Measurements from ENCODE around the gene PCBP3.

PCBP3 gene

DNA sequence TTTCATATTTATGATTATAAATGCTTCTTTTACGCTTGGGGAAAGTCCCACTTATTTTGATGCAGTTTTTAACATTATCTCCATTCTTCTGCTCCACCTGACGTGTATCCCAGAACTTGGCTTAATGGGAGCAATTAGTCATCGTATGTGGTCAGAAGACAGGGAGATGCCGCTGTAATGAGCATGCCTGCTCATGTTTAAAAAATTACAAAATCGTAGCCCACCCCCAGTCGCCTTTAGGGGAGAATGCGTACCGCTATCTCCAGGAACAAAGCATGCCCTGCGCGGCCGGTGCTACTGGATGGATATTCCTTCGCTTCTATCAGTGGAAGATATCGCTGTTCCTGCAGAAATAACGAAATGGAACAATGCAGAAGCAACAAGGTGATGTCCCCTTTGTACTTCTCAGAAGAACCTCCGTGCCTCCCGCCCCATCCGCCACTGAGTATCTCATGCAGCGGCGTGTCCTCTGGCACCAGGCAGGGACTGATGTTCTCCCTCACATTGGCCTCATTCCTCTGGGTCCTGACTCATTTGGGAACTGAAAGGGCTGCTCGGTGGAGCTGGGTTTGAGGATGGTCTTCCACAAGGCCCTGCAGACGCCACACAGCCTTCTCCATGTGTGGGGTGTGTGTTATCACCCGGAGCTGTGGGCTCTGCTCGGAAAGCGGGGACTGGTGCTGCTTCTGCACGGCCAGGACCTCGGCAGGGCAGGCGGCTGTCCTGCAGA is 221.7 kb downstream of the PCBP3 start:
- no peaks in the 10 kb centered on the region for H3K9me3 Mint-ChIP-seq
- peaks cover 4% of the 10 kb centered on the region for H3K4me1 Mint-ChIP-seq (ENCODE audit: low read depth)
- peak; percentile 18 for DNase-seq
- H3K4me3 Mint-ChIP-seq, result no peak overlapping the region
- H3K27me3 Mint-ChIP-seq, result peaks cover 2% of the 10 kb centered on the region
- H3K27ac Mint-ChIP-seq, result no peak overlapping the region
- H3K36me3 Mint-ChIP-seq (ENCODE audit: low read depth), result no peaks in the 10 kb centered on the region

DNA sequence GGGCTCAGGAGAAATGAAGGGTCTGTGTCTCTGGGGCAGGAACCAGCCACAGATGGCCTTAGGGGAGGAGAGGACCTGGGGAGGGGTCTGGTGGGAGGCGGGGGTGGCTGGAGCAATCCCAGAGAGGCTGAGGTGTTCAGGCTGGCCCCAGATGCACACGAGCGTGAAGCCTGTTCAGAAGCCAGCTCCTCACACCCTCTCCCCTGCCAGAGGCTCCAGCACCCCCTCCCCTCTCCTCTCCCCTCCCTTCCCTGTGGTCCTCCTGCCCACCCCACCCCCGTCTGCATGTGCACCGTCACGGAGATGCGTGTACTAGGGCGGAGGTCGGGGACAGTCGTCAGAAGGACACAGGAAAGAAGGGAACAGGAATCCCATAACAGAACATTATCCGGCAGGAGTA is 223.0 kb downstream of the PCBP3 start:
- peaks cover 4% of the 10 kb centered on the region for H3K4me1 Mint-ChIP-seq (ENCODE audit: low read depth)
- H3K36me3 Mint-ChIP-seq (ENCODE audit: low read depth), result no peaks in the 10 kb centered on the region
- H3K27me3 Mint-ChIP-seq, result peaks cover 2% of the 10 kb centered on the region
- H3K4me3 Mint-ChIP-seq, result no peak overlapping the region
- peak; percentile 16 for DNase-seq
- H3K27ac Mint-ChIP-seq, result no peak overlapping the region
- H3K9me3 Mint-ChIP-seq, result no peaks in the 10 kb centered on the region

DNA sequence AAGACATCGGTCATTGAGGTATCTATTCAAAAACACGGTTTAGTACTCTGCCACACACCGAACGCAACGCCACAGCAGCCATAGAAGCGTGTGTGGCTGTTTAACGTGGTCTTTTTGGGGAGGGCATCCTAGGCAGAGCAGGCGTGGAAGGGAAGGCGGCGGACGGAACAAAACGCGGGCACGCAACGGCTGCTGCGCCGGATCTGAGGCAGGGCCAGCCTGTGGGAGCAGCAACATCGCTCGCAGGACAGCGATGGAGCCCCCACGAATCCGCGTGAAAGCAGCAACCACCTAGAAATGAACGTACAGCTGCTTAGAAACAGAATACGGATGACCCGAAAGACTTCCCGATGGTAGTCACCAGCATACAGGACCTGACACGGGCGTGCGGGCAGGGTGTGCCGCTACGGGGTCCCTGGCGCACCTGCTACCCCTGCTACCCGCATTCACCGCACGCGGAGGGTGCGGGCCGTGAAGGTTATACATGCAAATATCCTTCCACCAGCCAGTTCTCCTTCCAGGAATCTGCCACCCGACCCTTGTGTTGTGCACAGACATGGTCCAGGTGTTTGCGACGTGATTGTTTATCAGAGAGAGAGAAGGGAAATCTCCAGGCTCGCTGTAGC is 223.6 kb downstream of the PCBP3 start:
- no peaks in the 10 kb centered on the region for H3K36me3 Mint-ChIP-seq (ENCODE audit: low read depth)
- peak; percentile 19 for DNase-seq
- H3K9me3 Mint-ChIP-seq, result no peaks in the 10 kb centered on the region
- H3K4me1 Mint-ChIP-seq (ENCODE audit: low read depth), result peaks cover 4% of the 10 kb centered on the region
- no peak overlapping the region for H3K27ac Mint-ChIP-seq
- H3K4me3 Mint-ChIP-seq, result no peak overlapping the region
- H3K27me3 Mint-ChIP-seq, result peaks cover 3% of the 10 kb centered on the region

DNA sequence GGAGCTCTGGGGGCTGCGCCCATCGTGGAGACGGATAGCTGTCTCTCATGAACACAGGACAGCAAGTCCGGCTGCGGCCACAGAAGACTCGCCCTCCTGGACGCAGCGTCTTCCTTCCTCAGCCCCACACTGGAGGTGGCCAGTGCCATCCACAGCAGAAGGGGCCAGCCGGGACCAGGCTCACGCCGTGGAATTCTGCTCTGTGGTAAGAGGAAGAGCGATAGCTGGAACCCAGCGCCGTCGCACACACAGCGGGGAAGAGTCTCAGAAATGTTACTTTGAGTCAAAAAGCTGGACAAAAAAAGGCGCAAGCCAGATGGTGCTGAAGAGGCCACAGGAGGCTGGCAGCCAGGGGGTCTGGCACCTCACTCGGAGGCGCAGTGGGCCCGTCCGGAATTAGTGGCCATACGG is 224.2 kb downstream of the PCBP3 start:
- DNase-seq, result peak; percentile 28
- Mint-ChIP-seq H3K27me3 (peaks cover 8% of the 10 kb centered on the region), H3K36me3 (ENCODE audit: low read depth) (no peaks in the 10 kb centered on the region), H3K27ac (no peak overlapping the region), H3K4me1 (ENCODE audit: low read depth) (peaks cover 4% of the 10 kb centered on the region), H3K4me3 (no peak overlapping the region), H3K9me3 (no peaks in the 10 kb centered on the region)

DNA sequence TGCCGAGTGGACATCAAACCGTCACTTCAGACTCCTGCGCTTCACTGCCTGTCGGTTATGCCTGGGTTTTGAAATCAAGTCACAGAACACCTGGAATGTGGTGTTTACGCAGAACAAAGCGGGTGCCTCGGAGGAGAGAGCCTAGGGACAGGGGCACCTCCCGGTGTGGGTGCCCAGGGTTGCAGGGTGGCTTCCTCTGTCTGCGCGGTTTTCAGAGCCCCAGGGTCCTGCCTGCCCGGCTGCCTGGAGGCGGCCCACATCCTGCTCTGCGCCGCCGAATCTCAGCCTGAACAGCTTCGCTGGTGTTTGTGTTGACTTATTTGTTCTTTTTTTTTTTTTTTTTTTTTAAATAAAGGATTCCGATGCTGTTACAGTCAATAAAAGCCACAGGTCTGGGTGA is 224.6 kb downstream of the PCBP3 start:
- Mint-ChIP-seq H3K27ac (no peak overlapping the region), H3K36me3 (ENCODE audit: low read depth) (no peaks in the 10 kb centered on the region), H3K4me1 (ENCODE audit: low read depth) (peaks cover 4% of the 10 kb centered on the region), H3K27me3 (peaks cover 9% of the 10 kb centered on the region), H3K9me3 (no peaks in the 10 kb centered on the region), H3K4me3 (no peak overlapping the region)
- DNase-seq, result no peak

DNA sequence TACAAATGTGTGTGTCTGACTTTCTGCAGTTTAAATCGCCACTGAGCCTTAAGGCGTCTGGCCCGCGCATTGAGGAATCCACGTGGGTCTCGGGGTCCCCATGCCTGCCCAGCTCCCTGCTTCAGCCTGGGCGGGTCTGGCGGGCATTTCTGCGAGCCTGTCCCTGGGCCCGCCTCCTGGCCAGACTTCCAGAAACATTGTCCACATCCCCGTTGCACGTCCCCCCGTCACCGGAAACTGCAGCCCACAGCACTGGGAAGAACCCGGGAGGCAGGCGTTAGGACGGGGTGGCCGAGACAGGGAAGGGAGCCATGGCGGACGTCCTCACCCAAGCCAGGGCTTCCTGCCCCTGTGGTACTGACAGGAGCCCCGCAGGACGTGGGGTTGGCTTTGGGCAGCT is 225.0 kb downstream of the PCBP3 start:
- Mint-ChIP-seq H3K4me1 (ENCODE audit: low read depth) (peaks cover 4% of the 10 kb centered on the region), H3K4me3 (no peak overlapping the region)
- peak; percentile 20 for DNase-seq

DNA sequence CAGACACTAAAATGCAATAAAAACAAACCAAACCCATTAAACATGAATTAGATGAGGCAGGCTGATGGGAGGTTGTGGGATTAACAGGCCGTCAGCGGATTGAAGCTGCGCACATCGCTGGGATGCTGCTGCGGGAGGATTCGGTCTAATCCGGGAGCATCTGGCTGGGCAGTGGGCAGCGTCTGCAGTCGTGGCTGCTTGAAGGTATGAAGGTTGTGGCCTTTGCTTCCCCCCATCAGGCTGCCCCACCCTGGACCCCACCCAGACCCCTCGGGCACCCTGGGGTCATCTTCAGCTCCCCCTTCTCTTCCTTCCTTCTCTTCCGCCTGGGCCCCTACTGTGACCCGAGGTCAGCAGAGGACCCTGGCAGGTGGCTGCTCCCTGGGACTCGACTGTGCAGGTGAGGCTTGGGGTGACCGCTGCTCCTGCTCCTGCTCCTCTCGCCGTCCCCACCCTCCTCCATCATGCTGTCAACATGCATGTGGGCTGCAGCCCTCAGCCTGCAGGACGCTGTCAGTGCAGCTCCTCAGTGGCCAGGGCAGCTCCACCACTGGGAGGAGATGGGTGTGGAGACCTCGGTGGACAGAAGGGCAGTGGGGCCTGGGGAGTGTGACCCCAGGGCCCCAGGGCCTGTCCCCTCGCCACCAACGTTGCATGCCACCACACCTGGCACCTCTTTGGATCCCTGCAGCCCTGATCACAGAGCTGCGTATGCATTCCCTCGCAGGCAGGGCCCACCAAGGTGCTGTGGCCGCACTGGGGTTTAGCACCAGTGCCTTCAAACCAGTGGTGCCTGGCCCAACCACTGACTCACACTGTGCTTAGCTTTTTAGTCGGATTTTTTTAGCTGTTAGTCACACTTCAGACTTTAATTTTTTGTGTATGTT is 225.8 kb downstream of the PCBP3 start:
- Mint-ChIP-seq H3K9me3 (no peaks in the 10 kb centered on the region), H3K36me3 (ENCODE audit: low read depth) (no peaks in the 10 kb centered on the region), H3K27ac (no peak overlapping the region), H3K27me3 (peaks cover 9% of the 10 kb centered on the region), H3K4me3 (no peak overlapping the region), H3K4me1 (ENCODE audit: low read depth) (peaks cover 4% of the 10 kb centered on the region)
- no peak for DNase-seq

More for the DNA sequence above, 225.0 kb downstream of the PCBP3 start:
- Mint-ChIP-seq H3K36me3 (ENCODE audit: low read depth) (no peaks in the 10 kb centered on the region), H3K9me3 (no peaks in the 10 kb centered on the region), H3K27me3 (peaks cover 9% of the 10 kb centered on the region), H3K27ac (no peak overlapping the region)

DNA sequence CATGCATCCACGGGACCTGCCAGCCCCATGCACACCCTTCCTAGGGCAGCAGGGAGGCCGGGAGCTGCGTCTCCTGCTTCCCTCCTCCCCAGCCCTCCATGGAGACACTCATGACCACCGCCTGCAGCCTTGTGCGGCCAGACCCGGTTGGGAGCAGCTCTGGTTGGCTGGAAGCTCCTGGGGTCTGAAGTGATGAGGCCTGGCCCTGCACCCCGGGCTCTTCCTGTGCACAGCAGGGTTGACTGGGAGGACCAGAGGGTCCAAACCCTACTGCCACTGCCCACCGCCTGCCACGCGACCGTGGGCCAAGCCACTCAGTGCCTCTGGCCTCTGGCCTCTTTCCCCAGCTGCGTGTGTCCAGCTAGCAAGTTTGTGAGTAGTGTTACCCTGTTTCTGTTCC is 226.9 kb downstream of the PCBP3 start:
- H3K36me3 Mint-ChIP-seq (ENCODE audit: low read depth), result no peaks in the 10 kb centered on the region
- peaks cover 9% of the 10 kb centered on the region for H3K27me3 Mint-ChIP-seq
- peak; percentile 14 for DNase-seq
- no peak overlapping the region for H3K27ac Mint-ChIP-seq
- H3K4me3 Mint-ChIP-seq, result no peak overlapping the region
- H3K4me1 Mint-ChIP-seq (ENCODE audit: low read depth), result peaks cover 10% of the 10 kb centered on the region
- H3K9me3 Mint-ChIP-seq, result no peaks in the 10 kb centered on the region

DNA sequence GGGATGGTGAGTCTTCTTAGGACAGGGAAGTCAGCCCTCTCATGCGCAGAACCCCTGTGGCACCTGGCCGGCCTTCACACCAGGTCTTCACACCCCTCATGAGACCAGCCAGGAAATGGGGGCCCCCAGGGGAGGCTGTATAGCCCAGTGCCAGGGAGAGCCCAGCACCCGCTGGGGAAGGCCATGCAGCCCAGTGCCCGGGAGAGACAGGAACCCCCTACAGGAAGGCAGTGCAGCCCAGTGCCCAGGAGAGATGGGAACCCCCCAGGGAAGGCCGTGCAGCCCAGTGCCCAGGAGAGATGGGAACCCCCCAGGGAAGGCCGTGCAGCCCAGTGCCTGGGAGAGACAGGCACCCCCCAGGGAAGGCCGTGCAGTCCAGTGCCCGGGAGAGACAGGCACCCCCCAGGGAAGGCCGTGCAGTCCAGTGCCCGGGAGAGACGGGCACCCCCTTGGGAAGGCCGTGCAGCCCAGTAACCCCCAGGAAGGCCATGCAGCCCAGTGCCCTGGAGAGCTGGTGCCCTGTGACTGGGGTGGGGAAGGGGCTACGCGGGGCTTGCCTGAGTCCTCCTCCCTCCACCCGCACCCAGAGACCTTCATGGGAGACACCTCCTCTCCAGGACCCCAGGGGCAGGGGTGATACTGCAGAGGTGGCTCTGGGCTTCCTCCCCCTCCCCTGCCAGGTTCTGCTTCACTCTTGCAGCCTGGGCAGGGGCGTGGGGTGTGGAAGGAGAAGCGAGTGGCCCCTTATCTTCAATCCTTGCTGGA is 227.5 kb downstream of the PCBP3 start:
- H3K27ac Mint-ChIP-seq, result no peak overlapping the region
- no peak overlapping the region for H3K4me3 Mint-ChIP-seq

DNA sequence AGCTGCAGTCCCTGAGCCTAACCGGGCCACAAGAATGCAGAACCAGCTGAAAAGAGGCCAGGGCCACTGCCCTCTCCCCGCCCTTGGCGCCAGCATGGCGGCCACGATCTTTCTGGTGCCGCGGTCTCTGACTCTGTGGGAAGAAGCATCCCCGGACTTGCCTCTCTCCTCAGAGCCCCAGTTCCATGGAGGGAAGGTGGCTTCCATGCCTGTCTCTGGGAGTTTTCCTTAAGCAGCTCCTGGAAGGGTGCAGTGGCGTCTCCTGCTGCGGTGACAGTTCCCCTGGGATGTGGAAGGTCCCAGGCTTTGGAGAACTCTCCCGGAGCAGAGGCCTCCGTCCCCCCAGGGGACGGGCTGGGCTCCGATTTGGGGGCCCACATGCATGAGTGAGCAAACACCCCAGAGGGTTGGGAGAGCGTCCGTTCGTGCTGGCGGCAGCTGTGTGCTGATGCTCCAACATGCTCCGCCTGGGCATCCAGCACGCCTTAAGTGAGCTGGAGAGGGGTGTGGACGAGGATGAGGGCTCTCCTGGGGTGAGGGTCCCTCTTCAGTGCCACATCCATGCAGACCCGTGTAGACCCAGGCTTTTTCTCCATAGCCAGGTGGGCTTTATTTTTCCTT is 228.2 kb downstream of the PCBP3 start:
- Mint-ChIP-seq H3K4me1 (ENCODE audit: low read depth) (peaks cover 15% of the 10 kb centered on the region), H3K27ac (no peak overlapping the region), H3K27me3 (peaks cover 9% of the 10 kb centered on the region), H3K36me3 (ENCODE audit: low read depth) (no peaks in the 10 kb centered on the region), H3K4me3 (no peak overlapping the region), H3K9me3 (no peaks in the 10 kb centered on the region)
- DNase-seq, result peak; percentile 11

More for the DNA sequence above, 227.5 kb downstream of the PCBP3 start:
- DNase-seq, result peak; percentile 24
- Mint-ChIP-seq H3K36me3 (ENCODE audit: low read depth) (no peaks in the 10 kb centered on the region), H3K27me3 (peaks cover 9% of the 10 kb centered on the region), H3K4me1 (ENCODE audit: low read depth) (peaks cover 15% of the 10 kb centered on the region), H3K9me3 (no peaks in the 10 kb centered on the region)

DNA sequence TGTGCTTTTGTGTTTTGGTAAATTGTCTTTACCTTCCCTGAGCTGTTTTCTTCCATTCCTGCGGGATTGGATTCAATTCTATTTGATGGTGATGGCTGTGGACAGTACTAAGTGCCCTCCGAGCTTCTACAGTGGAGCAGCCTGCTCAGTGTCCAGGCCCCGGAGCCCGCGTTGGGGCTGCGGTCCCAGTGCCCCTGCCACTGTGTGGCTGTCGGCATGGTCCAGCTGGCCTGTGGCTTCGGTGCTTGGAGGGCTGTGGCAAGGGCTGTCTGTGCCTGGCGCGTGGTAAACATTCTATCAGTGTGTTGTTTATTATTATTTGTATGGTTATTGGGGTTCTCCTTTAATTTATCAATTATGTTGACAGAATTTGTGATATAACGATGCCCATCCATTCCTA is 228.9 kb downstream of the PCBP3 start:
- H3K9me3 Mint-ChIP-seq, result no peaks in the 10 kb centered on the region
- no peak overlapping the region for H3K4me3 Mint-ChIP-seq
- no peak overlapping the region for H3K27ac Mint-ChIP-seq

DNA sequence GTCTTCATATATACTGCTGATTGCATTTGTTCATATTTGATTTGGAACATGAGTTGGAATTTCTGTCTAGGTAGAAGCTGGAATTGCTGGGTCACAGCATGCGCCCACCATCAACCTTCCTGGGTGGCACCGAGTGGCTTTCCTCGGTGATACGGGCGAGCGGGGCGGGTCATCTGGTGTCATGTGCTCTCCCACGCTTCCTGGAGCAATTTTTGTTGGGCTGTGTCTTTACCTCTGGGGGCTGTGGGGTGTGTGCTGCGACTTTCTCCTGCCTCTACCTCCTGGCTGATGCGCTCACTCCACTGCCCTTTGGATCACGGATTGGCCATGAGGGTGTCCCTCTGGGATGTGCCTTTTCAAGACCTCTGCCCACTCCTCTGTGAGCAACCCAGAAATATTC is 229.4 kb downstream of the PCBP3 start:
- no peak overlapping the region for H3K4me3 Mint-ChIP-seq
- H3K27me3 Mint-ChIP-seq, result peaks cover 7% of the 10 kb centered on the region
- H3K27ac Mint-ChIP-seq, result no peak overlapping the region
- no peaks in the 10 kb centered on the region for H3K36me3 Mint-ChIP-seq (ENCODE audit: low read depth)
- peak; percentile 17 for DNase-seq
- H3K9me3 Mint-ChIP-seq, result no peaks in the 10 kb centered on the region
- peaks cover 12% of the 10 kb centered on the region for H3K4me1 Mint-ChIP-seq (ENCODE audit: low read depth)

More for the DNA sequence above, 228.9 kb downstream of the PCBP3 start:
- Mint-ChIP-seq H3K4me1 (ENCODE audit: low read depth) (peaks cover 15% of the 10 kb centered on the region), H3K27me3 (peaks cover 9% of the 10 kb centered on the region), H3K36me3 (ENCODE audit: low read depth) (no peaks in the 10 kb centered on the region)
- no peak for DNase-seq

DNA sequence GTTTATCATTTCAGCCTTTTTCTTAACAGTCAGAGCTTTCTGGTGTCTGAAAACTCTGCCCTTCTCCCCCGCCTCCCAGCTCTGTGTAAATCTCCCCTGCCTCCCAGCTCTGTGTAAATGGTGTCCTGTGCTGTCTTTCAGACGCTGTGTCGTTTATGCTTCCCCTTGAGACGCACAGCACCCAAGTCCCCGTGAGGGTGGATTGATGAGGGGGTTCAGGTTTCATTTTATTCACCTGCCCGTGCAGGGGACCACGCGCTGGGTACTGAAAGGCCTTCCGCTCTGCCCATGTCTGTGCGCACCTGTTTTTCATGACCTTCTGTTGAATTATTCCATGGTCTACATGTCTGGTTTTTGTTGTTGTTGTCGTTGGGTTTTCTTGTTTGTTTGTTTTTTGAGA is 229.9 kb downstream of the PCBP3 start:
- H3K27me3 Mint-ChIP-seq, result peaks cover 9% of the 10 kb centered on the region
- H3K4me1 Mint-ChIP-seq (ENCODE audit: low read depth), result peaks cover 14% of the 10 kb centered on the region
- H3K9me3 Mint-ChIP-seq, result no peaks in the 10 kb centered on the region
- DNase-seq, result no peak
- H3K27ac Mint-ChIP-seq, result no peak overlapping the region
- no peak overlapping the region for H3K4me3 Mint-ChIP-seq
- no peaks in the 10 kb centered on the region for H3K36me3 Mint-ChIP-seq (ENCODE audit: low read depth)

DNA sequence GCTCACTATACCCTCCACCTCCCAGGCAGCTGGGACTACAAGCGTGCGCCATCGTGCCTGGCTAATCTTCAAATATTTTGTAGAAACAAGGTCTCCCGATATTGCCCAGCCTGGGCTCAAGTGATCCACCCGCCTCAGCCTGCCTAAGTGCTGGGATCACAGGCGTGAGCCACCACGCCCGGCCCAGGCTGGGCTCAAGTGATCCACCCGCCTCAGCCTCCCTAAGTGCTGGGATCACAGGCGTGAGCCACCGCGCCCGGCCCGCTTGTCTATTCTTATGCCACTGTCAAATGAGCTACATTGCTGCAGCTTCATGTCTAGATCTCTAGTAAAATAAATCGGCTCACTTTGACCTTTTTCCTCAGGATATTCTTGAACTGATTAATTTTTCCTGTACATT is 230.3 kb downstream of the PCBP3 start:
- H3K4me1 Mint-ChIP-seq (ENCODE audit: low read depth), result peaks cover 16% of the 10 kb centered on the region
- no peaks in the 10 kb centered on the region for H3K9me3 Mint-ChIP-seq
- peak; percentile 11 for DNase-seq
- no peak overlapping the region for H3K4me3 Mint-ChIP-seq
- H3K27me3 Mint-ChIP-seq, result peaks cover 12% of the 10 kb centered on the region
- no peak overlapping the region for H3K27ac Mint-ChIP-seq
- no peaks in the 10 kb centered on the region for H3K36me3 Mint-ChIP-seq (ENCODE audit: low read depth)

All from activated T-cell treated with anti-CD3 and anti-CD28 coated beads, Interleukin-2, amount 50 U/mL, for 24 hours (primary cell).